Lower leg skin (tissue), 3 donors: ENCODE results near the gene TBC1D13.

Experiments
- POLR2A ChIP-seq, 2 donors: fragments of 450-650 bp; IDR thresholded peaks; one replicate each; pipeline ENCODE4 v1.6.1; 2016 to 2017; ENCODE audit warnings: antibody characterized with exemption in 2 of 2, mild to moderate bottlenecking in 1 of 2, moderate library complexity in 1 of 2
- TF ChIP-seq, protein P1 (sequence below), 3 donors: fragments of 450-650 bp; IDR thresholded peaks; one replicate each; pipeline ENCODE4 v1.5.1; 2016; ENCODE audit warnings: antibody characterized with exemption in 3 of 3, mild to moderate bottlenecking in 3 of 3, moderate library complexity in 2 of 3

DNA sequence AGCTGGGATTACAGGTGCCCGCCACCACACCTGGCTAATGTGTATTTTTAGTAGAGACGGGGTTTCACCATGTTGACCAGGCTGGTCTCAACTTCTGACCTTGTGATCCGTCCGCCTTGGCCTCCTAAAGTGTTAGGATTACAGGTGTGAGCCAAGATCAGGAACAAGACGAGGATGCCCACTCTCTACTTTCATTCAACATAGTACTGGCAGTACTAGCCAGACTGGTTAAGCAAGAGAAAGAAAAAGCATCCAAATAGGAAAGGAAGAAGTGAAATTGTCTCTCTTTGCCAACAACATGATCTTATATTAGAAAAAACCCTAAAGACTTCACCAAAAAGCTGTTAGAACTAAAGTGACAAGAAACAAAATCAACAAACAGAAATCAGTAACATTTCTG lies 23.8 kb downstream of the TBC1D13 start:
- TF ChIP-seq, protein P1, sequence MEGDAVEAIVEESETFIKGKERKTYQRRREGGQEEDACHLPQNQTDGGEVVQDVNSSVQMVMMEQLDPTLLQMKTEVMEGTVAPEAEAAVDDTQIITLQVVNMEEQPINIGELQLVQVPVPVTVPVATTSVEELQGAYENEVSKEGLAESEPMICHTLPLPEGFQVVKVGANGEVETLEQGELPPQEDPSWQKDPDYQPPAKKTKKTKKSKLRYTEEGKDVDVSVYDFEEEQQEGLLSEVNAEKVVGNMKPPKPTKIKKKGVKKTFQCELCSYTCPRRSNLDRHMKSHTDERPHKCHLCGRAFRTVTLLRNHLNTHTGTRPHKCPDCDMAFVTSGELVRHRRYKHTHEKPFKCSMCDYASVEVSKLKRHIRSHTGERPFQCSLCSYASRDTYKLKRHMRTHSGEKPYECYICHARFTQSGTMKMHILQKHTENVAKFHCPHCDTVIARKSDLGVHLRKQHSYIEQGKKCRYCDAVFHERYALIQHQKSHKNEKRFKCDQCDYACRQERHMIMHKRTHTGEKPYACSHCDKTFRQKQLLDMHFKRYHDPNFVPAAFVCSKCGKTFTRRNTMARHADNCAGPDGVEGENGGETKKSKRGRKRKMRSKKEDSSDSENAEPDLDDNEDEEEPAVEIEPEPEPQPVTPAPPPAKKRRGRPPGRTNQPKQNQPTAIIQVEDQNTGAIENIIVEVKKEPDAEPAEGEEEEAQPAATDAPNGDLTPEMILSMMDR (IDR thresholded peaks at IDR 0.05), result no peak
- TF ChIP-seq POLR2A (IDR thresholded peaks at IDR 0.05), result no peak
